ENCODE results near the gene LDAH.

The LDAH gene

GRCh38 chr2:20868377-20868776, 45.5 kb upstream of the LDAH start:
- CTCF ChIA-PET, result no interaction called here

GRCh38 chr2:20862850-20863249, 39.9 kb upstream of the LDAH start:
- no peak overlapping the region for H3K4me3 ChIP-seq (ENCODE audit: low read depth, low read length)
- ChIA-PET POLR2A (no interaction called here), CTCF (no interaction called here)
- H3K9me3 ChIP-seq (ENCODE audit: control insufficient read depth, insufficient read depth, low read depth, low read length), result no peaks in the 10 kb centered on the region
- TF ChIP-seq ZNF23 (tag by site-specific recombination; IDR thresholded peaks at IDR 0.05; ENCODE audit: borderline replicate concordance), result no peak
- TF ChIP-seq ZNF366 (tag by site-specific recombination; conservative IDR thresholded peaks at IDR 0.05), result no peak
- no peak for TF ChIP-seq KLF17 (tag by site-specific recombination; IDR thresholded peaks at IDR 0.05)
- no peak for TF ChIP-seq EGR2 (tag by site-specific recombination; IDR thresholded peaks at IDR 0.05; ENCODE audit: low read depth)
- no peak for TF ChIP-seq ZNF549 (tag by site-specific recombination; IDR thresholded peaks at IDR 0.05)
- TF ChIP-seq ZNF335 (tag by site-specific recombination; conservative IDR thresholded peaks at IDR 0.05), result no peak
- TF ChIP-seq ZNF521 (tag by site-specific recombination; IDR thresholded peaks at IDR 0.05), result no peak
- no peak for TF ChIP-seq ZNF416 (tag by site-specific recombination; IDR thresholded peaks at IDR 0.05)
- no peak for TF ChIP-seq ZBTB6 (tag by site-specific recombination; IDR thresholded peaks at IDR 0.05)
- no peak for TF ChIP-seq ZNF114 (tag by site-specific recombination; IDR thresholded peaks at IDR 0.05)
- no peak for TF ChIP-seq ZNF530 (tag by site-specific recombination; IDR thresholded peaks at IDR 0.05; ENCODE audit: low read depth)
- no peak for TF ChIP-seq ZNF121 (tag by site-specific recombination; IDR thresholded peaks at IDR 0.05)
- TF ChIP-seq ZNF707 (tag by site-specific recombination; IDR thresholded peaks at IDR 0.05), result no peak
- no peak for TF ChIP-seq SCRT1 (tag by site-specific recombination; IDR thresholded peaks at IDR 0.05; ENCODE audit: borderline replicate concordance)
- H3K27ac ChIP-seq (ENCODE audit: extremely low read depth, low read depth, low read length), result no peak overlapping the region
- H3K36me3 ChIP-seq (ENCODE audit: control insufficient read depth in 2 of 2, insufficient read depth in 1 of 2, low read length in 2 of 2), result no peaks in the 10 kb centered on the region
- H3K4me1 ChIP-seq (ENCODE audit: control insufficient read depth, insufficient read depth, low read length), result no peaks in the 10 kb centered on the region

More at GRCh38 chr2:20868377-20868776, 45.5 kb upstream of the LDAH start:
- TF ChIP-seq ZNF707 (tag by site-specific recombination; IDR thresholded peaks at IDR 0.05) (no peak), ZNF473 (tag by site-specific recombination; IDR thresholded peaks at IDR 0.05) (no peak), ZBTB44 (tag by site-specific recombination; IDR thresholded peaks at IDR 0.05) (no peak), TCF7L2 (IDR thresholded peaks at IDR 0.05; ENCODE audit: borderline replicate concordance, low read depth, low read length) (no peak), ZNF366 (tag by site-specific recombination; conservative IDR thresholded peaks at IDR 0.05) (no peak), ZNF639 (tag by site-specific recombination; IDR thresholded peaks at IDR 0.05) (no peak), ZNF629 (tag by site-specific recombination; IDR thresholded peaks at IDR 0.05) (no peak), SP3 (tag by site-specific recombination; IDR thresholded peaks at IDR 0.05) (no peak), MZF1 (tag by site-specific recombination; IDR thresholded peaks at IDR 0.05; ENCODE audit: borderline replicate concordance) (no peak), ZNF585B (tag by site-specific recombination; IDR thresholded peaks at IDR 0.05) (no peak), ZNF324 (tag by site-specific recombination; IDR thresholded peaks at IDR 0.05) (no peak), ZBTB11 (tag by site-specific recombination; conservative IDR thresholded peaks at IDR 0.05; ENCODE audit: low read depth) (no peak), SALL2 (tag by site-specific recombination; IDR thresholded peaks at IDR 0.05; ENCODE audit: borderline replicate concordance) (no peak), ZSCAN16 (tag by site-specific recombination; IDR thresholded peaks at IDR 0.05) (no peak), ZNF660 (tag by site-specific recombination; IDR thresholded peaks at IDR 0.05) (no peak)
- no peaks in the 10 kb centered on the region for H3K36me3 ChIP-seq (ENCODE audit: control insufficient read depth in 2 of 2, insufficient read depth in 1 of 2, low read length in 2 of 2)
- no peaks in the 10 kb centered on the region for H3K9me3 ChIP-seq (ENCODE audit: control insufficient read depth, insufficient read depth, low read depth, low read length)
- POLR2A ChIA-PET, result no interaction called here
- no peak overlapping the region for H3K4me3 ChIP-seq (ENCODE audit: low read depth, low read length)
- no peaks in the 10 kb centered on the region for H3K4me1 ChIP-seq (ENCODE audit: control insufficient read depth, insufficient read depth, low read length)
- H3K27ac ChIP-seq (ENCODE audit: extremely low read depth, low read depth, low read length), result no peak overlapping the region
